GM20000 (cell line): ENCODE data around the gene DAB1.

Source experiments
- DNase-seq: peaks from one replicate; pipeline ENCODE4 v3.0.0; 2012; ENCODE audit warnings: low spot score
- TF ChIP-seq, protein P1 (sequence below): IDR thresholded peaks from 2 replicates; pipeline ENCODE4 v1.5.1; 2012; ENCODE audit warnings: mild to moderate bottlenecking, control low read depth; ENCODE audit errors: extremely low read depth, missing control alignments

The DAB1 gene

DNA sequence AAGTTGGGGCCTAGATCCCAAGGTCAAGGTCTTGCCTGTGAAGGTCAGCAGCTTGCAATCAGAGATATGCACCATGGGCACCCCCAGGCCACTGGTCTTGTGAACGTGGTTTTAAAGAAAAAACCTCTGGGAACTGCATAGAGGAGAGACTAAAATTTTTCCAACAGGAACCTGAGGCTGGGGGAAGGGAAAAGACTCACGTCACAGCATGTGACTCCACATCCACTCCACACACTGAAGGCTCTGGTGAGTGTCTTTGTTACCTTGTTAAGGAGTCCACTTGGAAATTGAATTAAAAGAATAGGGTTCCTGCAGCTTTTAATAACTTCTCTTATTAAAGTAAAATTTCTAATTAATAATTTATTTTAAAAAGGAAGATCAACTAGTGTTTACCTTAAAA, 224.9 kb downstream of the DAB1 start:
- no peak for DNase-seq
- TF ChIP-seq, protein P1, sequence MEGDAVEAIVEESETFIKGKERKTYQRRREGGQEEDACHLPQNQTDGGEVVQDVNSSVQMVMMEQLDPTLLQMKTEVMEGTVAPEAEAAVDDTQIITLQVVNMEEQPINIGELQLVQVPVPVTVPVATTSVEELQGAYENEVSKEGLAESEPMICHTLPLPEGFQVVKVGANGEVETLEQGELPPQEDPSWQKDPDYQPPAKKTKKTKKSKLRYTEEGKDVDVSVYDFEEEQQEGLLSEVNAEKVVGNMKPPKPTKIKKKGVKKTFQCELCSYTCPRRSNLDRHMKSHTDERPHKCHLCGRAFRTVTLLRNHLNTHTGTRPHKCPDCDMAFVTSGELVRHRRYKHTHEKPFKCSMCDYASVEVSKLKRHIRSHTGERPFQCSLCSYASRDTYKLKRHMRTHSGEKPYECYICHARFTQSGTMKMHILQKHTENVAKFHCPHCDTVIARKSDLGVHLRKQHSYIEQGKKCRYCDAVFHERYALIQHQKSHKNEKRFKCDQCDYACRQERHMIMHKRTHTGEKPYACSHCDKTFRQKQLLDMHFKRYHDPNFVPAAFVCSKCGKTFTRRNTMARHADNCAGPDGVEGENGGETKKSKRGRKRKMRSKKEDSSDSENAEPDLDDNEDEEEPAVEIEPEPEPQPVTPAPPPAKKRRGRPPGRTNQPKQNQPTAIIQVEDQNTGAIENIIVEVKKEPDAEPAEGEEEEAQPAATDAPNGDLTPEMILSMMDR = no peak

DNA sequence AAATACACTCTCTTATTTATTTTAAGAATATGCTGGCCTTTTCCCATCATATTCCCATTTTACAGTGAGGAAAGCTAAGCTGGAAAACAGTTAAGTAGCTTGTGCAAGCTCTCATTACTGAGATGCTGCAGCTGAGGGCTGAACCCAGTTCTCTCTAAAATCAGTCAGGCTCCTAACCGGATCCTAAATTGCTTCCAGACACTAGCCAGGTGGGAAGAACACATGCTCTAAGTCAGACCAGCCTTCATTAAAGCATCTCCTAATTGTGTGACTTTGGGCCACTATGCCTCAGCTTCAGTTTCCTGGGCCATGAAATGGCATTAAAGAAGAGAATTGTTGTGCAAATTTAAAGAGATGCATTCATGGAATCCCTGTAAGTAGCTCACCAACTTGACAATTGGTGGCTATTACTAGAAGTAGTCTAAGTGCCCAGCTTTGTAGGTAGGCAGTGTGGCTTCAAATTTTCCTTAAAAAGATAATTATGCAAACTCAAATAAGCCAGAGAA, 228.4 kb downstream of the DAB1 start:
- TF ChIP-seq, protein P1 = no peak
- no peak for DNase-seq

DNA sequence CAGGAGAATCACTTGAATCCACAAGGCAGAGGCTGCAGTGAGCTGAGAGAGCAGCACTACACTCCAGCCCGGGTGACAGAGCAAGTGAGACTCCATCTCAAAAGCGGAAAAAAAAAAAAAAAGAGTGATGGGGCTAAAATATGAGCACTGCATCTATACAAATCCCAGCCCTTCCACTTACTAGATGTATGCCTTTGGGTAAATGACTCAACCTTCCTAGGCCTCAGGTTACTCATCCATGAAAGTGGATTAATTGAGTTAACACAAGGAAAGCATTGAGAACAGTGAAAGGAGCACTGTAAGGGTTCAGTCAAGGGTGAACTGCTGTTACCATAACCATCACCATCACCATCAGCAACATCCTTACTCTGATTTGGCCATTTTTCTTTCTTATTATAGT, 231.6 kb downstream of the DAB1 start:
- TF ChIP-seq, protein P1 = no peak
- DNase-seq = no peak

DNA sequence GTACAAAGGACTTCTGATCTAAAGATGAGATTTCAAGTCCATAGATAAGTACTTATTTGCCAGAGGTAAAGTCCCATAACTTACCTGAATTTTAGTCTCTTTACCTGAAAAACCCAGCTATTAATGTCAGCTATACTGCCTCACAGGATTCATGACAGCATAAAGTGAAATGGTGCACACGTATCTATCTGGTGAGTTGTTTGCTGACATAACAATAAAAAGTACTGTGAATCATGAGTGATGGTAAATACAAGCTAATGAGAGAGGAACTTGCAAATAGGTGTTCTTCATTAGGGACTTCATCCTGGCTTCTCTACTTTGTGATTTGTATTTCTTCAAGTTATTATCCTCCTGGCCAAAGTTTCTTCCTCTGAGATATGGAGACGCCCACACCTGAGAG, 233.0 kb downstream of the DAB1 start:
- TF ChIP-seq, protein P1 = no peak
- no peak for DNase-seq

DNA sequence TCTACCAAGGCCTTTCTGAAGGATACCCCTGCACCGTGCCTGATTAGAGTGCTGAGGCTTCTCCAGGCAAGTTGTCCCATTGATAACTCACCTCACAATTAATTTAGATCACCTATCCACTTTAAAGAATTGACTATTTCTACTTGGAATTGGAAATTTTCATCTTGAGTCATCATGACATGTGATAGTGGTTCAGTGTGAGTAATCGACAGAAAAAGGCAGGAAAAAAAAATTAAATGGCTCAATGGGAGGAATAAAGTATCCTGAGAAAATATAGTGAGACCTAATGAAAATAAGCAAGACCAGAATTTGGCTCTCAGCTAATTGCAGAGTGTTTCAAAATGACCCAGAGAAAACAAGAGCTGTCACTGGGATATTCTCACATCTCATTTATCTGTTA, 235.7 kb downstream of the DAB1 start:
- DNase-seq = no peak
- TF ChIP-seq, protein P1 = no peak

DNA sequence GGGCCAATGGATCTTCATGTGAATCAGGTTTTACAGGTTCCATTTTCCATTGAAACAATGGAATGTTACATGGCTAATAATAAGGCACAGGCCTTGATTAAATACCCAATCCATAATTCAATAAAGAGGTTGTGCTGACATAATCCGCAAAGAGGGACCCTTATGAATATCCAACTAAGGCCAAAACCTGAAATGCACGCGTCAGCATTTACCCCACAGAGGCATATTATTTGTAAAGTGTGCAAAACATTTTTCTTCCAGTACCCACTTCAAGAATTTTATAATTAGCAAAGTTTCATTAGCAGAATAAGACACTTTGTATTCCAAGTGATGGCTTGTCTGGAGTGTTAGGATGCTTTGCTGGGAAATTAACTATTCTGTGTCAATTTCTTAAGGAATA, 237.4 kb downstream of the DAB1 start:
- TF ChIP-seq, protein P1 = no peak
- no peak for DNase-seq

DNA sequence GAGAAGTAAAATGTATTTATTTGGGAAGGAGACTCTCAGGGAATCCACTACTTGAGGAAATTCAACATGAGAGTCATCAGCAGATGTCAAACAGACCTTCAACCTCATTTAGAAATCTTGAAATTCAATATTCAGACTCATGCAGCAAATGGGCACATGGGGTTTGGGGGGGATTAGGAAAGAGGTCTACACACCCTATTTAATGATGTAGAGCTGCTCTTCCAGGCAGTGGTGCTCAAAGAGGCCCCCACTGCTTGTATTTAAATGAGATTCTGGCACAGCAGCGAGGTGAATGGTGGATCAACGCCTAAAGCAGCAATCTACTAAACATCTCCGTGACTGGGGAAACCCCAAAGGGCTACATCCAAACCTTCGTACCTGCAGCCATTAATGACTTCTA, 244.9 kb downstream of the DAB1 start:
- TF ChIP-seq, protein P1 = no peak

More for the DNA sequence above, 244.9 kb downstream of the DAB1 start:
- no peak for DNase-seq
